IPS-15b (cell line): ENCODE measurements around the gene GANAB.
"Not testable (repeated sequence)": the region's sequence is repeated elsewhere in the genome, so short reads cannot be mapped to it uniquely, and the experiment has no call there.

Experiments
- H3K27me3 ChIP-seq: one replicate; pipeline ENCODE4 v1.6.1; 2013; ENCODE audit warnings: low read length; ENCODE audit not compliant: control insufficient read depth, insufficient read depth
- H3K36me3 ChIP-seq: one replicate; pipeline ENCODE4 v1.6.1; 2013; ENCODE audit warnings: low read length; ENCODE audit not compliant: control insufficient read depth, insufficient read depth
- H3K4me1 ChIP-seq: one replicate; pipeline ENCODE4 v1.6.1; 2013; ENCODE audit warnings: mild to moderate bottlenecking, low read length; ENCODE audit not compliant: control insufficient read depth, insufficient read depth
- H3K4me3 ChIP-seq: one replicate; pipeline ENCODE4 v1.5.1; 2013; ENCODE audit warnings: low read depth, low read length
- H3K9ac ChIP-seq: one replicate; pipeline ENCODE4 v1.6.1; 2013; ENCODE audit warnings: low read depth, mild to moderate bottlenecking, low read length
- H3K9me3 ChIP-seq: one replicate; pipeline ENCODE4 v1.6.1; 2013; ENCODE audit warnings: mild to moderate bottlenecking, low read length; ENCODE audit not compliant: control insufficient read depth, insufficient read depth

Gene GANAB

GRCh38 chr11:62645946-62646824 is at the start of gene GANAB:
Gene GANAB, minus strand, starts transcription at chr11:62646613. Its CDS starts 14 bp downstream, at chr11:62646599.
- H3K27me3 ChIP-seq, result no peaks in the 10 kb centered on the region
- H3K36me3 ChIP-seq, result peaks cover 32% of the 10 kb centered on the region
- no peaks in the 10 kb centered on the region for H3K4me1 ChIP-seq
- H3K9ac ChIP-seq, result peak within 1 kb of the TSS; percentile 98
- peak within 1 kb of the TSS; percentile 95 for H3K4me3 ChIP-seq
- no peaks in the 10 kb centered on the region for H3K9me3 ChIP-seq

GRCh38 chr11:62694455-62695167 is 48.2 kb upstream of the GANAB start:
- Histone ChIP-seq H3K9me3 (no peaks in the 10 kb centered on the region), H3K4me3 (no peak overlapping the region), H3K4me1 (peaks cover under 1% of the 10 kb centered on the region), H3K27me3 (no peaks in the 10 kb centered on the region), H3K9ac (no peak overlapping the region), H3K36me3 (peaks cover 19% of the 10 kb centered on the region)

- H3K9ac ChIP-seq, H3K27me3 ChIP-seq, H3K4me3 ChIP-seq, H3K9me3 ChIP-seq, H3K4me1 ChIP-seq: not testable (repeated sequence)
- peaks cover 19% of the 10 kb centered on the region for H3K36me3 ChIP-seq
Measured at GRCh38 chr11:62693624-62694023, 47.2 kb upstream of the GANAB start.

- Histone ChIP-seq H3K36me3 (peaks cover 19% of the 10 kb centered on the region), H3K27me3 (no peaks in the 10 kb centered on the region), H3K4me3 (no peak within 1 kb of the TSS), H3K9ac (no peak within 1 kb of the TSS), H3K4me1 (peaks cover 4% of the 10 kb centered on the region), H3K9me3 (no peaks in the 10 kb centered on the region)
Measured at GRCh38 chr11:62689421-62690183, 43.2 kb upstream of the GANAB start, which contains the start of gene LRRN4CL. Gene LRRN4CL, minus strand, starts transcription at chr11:62689530. Its CDS starts 1,022 bp downstream, at chr11:62688508.

GRCh38 chr11:62688491-62688890 is 42.1 kb upstream of the GANAB start:
- no peaks in the 10 kb centered on the region for H3K9me3 ChIP-seq
- no peaks in the 10 kb centered on the region for H3K27me3 ChIP-seq
- H3K4me1 ChIP-seq, result peaks cover 4% of the 10 kb centered on the region
- H3K4me3 ChIP-seq, result no peak overlapping the region
- no peak overlapping the region for H3K9ac ChIP-seq
- H3K36me3 ChIP-seq, result peaks cover 15% of the 10 kb centered on the region

GRCh38 chr11:62687508-62688396 is 41.3 kb upstream of the GANAB start:
- H3K4me3 ChIP-seq, result no peak overlapping the region
- peak overlapping the region; percentile 24 for H3K9ac ChIP-seq

GRCh38 chr11:62682518-62682917 is 36.1 kb upstream of the GANAB start:
- no peak overlapping the region for H3K4me3 ChIP-seq
- H3K4me1 ChIP-seq, result peaks cover 3% of the 10 kb centered on the region
- peaks cover 9% of the 10 kb centered on the region for H3K36me3 ChIP-seq
- H3K27me3 ChIP-seq, result no peaks in the 10 kb centered on the region
- H3K9ac ChIP-seq, result no peak overlapping the region
- no peaks in the 10 kb centered on the region for H3K9me3 ChIP-seq

More at GRCh38 chr11:62687508-62688396, 41.3 kb upstream of the GANAB start:
- peaks cover 13% of the 10 kb centered on the region for H3K36me3 ChIP-seq
- no peaks in the 10 kb centered on the region for H3K9me3 ChIP-seq
- H3K27me3 ChIP-seq, result no peaks in the 10 kb centered on the region
- H3K4me1 ChIP-seq, result peaks cover 4% of the 10 kb centered on the region

- Histone ChIP-seq H3K36me3 (peaks cover 16% of the 10 kb centered on the region), H3K4me3 (no peak overlapping the region), H3K4me1 (peaks cover 5% of the 10 kb centered on the region), H3K27me3 (no peaks in the 10 kb centered on the region), H3K9ac (no peak overlapping the region), H3K9me3 (no peaks in the 10 kb centered on the region)
Measured at GRCh38 chr11:62680825-62681240, 34.4 kb upstream of the GANAB start.

GRCh38 chr11:62678770-62679696 is 32.6 kb upstream of the GANAB start, which contains the start of gene UBXN1:
Gene UBXN1, minus strand, starts transcription at chr11:62679073. Its CDS starts 150 bp downstream, at chr11:62678923.
- H3K9me3 ChIP-seq, result no peaks in the 10 kb centered on the region
- H3K4me1 ChIP-seq, result peaks cover 5% of the 10 kb centered on the region
- H3K27me3 ChIP-seq, result no peaks in the 10 kb centered on the region
- peaks cover 16% of the 10 kb centered on the region for H3K36me3 ChIP-seq
- H3K4me3 ChIP-seq, result peak within 1 kb of the TSS; percentile 96
- H3K9ac ChIP-seq, result peak within 1 kb of the TSS; percentile 89

- H3K4me3 ChIP-seq, result peak overlapping the region; percentile 96
- peaks cover 5% of the 10 kb centered on the region for H3K4me1 ChIP-seq
- peaks cover 16% of the 10 kb centered on the region for H3K36me3 ChIP-seq
- no peaks in the 10 kb centered on the region for H3K9me3 ChIP-seq
- no peaks in the 10 kb centered on the region for H3K27me3 ChIP-seq
- peak overlapping the region; percentile 89 for H3K9ac ChIP-seq
Measured at GRCh38 chr11:62678433-62678769, 32.0 kb upstream of the GANAB start.
